SU-DHL-6 (cell line): Measurements from ENCODE around the gene CDK5R1.

Experiments
- EZH2phosphoT487 ChIP-seq: fragments of 200-600 bp; sonication (generic), shearing (Covaris generic); conservative IDR thresholded peaks from 2 replicates; pipeline ENCODE4 v1.6.1; 2018; ENCODE audit warnings: mild to moderate bottlenecking, antibody characterized with exemption, low read length, moderate library complexity, mixed read lengths
- TF ChIP-seq, protein P1 (sequence below): fragments of 200-600 bp; sonication (generic); IDR thresholded peaks from one replicate; pipeline ENCODE4 v1.5.1; 2017; ENCODE audit warnings: antibody characterized with exemption, mild to moderate bottlenecking, low read length, moderate library complexity; ENCODE audit not compliant: insufficient read depth, poor library complexity, severe bottlenecking

DNA sequence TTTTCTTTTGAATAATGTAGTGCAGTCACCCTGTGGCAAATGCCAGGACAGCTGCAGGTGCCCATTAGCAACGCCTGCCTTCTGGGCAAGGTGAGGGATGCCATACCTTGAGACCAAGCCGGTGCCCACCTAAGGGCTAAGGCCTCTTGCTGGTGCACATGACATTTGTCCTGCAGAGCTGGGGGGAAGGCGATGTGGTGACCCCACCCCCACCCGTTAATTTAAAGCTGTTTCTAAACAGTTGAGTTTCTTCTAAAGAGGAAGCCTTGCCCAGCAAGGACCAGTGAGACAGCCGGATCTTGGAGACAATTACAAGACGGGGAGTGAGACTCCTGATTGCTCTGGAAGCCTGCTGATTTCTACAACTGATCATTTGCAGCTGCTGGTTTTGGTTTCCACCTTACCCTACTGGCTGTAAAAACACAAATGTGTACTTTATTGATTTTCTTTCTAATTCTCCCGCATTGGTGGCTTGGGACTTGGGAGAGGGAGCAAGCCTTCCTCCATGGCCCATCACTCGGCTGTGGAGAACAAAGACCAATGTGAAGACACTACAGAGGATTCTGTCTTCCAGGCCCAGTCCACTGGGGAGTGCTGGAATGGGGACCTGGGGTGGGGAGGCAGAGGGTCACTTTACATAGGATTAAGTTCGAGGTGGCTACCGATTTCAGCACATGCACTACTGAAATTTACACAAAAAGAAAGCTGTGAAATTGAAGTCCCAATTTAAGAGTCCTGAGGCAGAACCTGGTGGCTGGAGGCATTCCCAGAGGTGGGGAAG lies 2.7 kb downstream of the CDK5R1 start:
- TF ChIP-seq, protein P1, sequence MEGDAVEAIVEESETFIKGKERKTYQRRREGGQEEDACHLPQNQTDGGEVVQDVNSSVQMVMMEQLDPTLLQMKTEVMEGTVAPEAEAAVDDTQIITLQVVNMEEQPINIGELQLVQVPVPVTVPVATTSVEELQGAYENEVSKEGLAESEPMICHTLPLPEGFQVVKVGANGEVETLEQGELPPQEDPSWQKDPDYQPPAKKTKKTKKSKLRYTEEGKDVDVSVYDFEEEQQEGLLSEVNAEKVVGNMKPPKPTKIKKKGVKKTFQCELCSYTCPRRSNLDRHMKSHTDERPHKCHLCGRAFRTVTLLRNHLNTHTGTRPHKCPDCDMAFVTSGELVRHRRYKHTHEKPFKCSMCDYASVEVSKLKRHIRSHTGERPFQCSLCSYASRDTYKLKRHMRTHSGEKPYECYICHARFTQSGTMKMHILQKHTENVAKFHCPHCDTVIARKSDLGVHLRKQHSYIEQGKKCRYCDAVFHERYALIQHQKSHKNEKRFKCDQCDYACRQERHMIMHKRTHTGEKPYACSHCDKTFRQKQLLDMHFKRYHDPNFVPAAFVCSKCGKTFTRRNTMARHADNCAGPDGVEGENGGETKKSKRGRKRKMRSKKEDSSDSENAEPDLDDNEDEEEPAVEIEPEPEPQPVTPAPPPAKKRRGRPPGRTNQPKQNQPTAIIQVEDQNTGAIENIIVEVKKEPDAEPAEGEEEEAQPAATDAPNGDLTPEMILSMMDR, result no peak
- TF ChIP-seq EZH2phosphoT487, result no peak
